ENCODE results near the gene FRAT2. TPM values are rescaled to one million over a fixed set of nuclear protein-coding genes. Genes with fewer than 3 reads are reported as not detected.

FRAT2 gene
- total and polyA plus RNA-seq, 2 of the 4 experiments (the other 2 are of a cell fraction): 2.0 to 2.5 TPM

- Histone ChIP-seq H3K9me1 (ENCODE audit: insufficient read depth, low read length) (no peaks in the 10 kb centered on the region), H2AK5ac (ENCODE audit: low read depth, low read length) (no peak overlapping the region), H2BK15ac (ENCODE audit: low read depth, low read length) (no peak overlapping the region), H4K20me1 (ENCODE audit: insufficient read depth, low read length) (no peaks in the 10 kb centered on the region; the same call in 1 of the 2 replicates), H4K8ac (ENCODE audit: low read depth in 2 of 2, low read length in 2 of 2) (no peak overlapping the region), H3K4me2 (ENCODE audit: low read depth, low read length) (no peak overlapping the region), H4K5ac (ENCODE audit: low read depth, low read length) (no peak overlapping the region), H2BK5ac (ENCODE audit: low read depth, low read length, poor library complexity, severe bottlenecking) (no peak overlapping the region), H3K4me3 (ENCODE audit: insufficient read depth, low read depth, low read length) (no peak overlapping the region), H2AFZ (replicated peaks; ENCODE audit: low read length, poor library complexity) (no peak overlapping the region), H4K91ac (ENCODE audit: insufficient read depth, low read depth, low read length) (no peak overlapping the region), H3K4ac (ENCODE audit: low read depth, low read length) (no peak overlapping the region), H2AK9ac (replicated peaks; ENCODE audit: low read depth, low read length, poor library complexity) (no peak overlapping the region), H3K4me1 (ENCODE audit: control insufficient read depth, insufficient read depth, low read length) (no peaks in the 10 kb centered on the region), H2BK120ac (ENCODE audit: low read depth, low read length) (no peak overlapping the region), H3K9me3 (ENCODE audit: control insufficient read depth, insufficient read depth, low read length) (no peaks in the 10 kb centered on the region), H3K79me1 (ENCODE audit: low read depth in 1 of 2, low read length in 2 of 2) (no peaks in the 10 kb centered on the region), H3K36me3 (ENCODE audit: control insufficient read depth, insufficient read depth, low read length) (peaks cover 49% of the 10 kb centered on the region), H3K9ac (ENCODE audit: low read depth, low read length) (no peak overlapping the region), H3K56ac (ENCODE audit: extremely low read depth, insufficient read depth, low read length) (no peak overlapping the region), H3K14ac (replicated peaks; ENCODE audit: low read depth, low read length) (no peak overlapping the region), H3K27ac (ENCODE audit: insufficient read depth, low read length) (no peak overlapping the region), H3K27me3 (ENCODE audit: control insufficient read depth, insufficient read depth, low read length) (no peaks in the 10 kb centered on the region), H3K23ac (ENCODE audit: low read depth, low read length) (no peak overlapping the region), H3K18ac (ENCODE audit: low read depth, low read length) (no peak overlapping the region), H2BK20ac (ENCODE audit: low read depth, low read length) (no peak overlapping the region)
- intact Hi-C loops (cut with micrococcal nuclease): no loop called here
- ATAC-seq (ENCODE audit: low read depth) (no peak), DNase-seq (no peak)
- 100% methylated on average over 5 of the region's 11 CpGs; no CpG with 5 or more reads in 1 of the 2 experiments for WGBS, 2 experiments (ENCODE audit: extremely low coverage in 2 of 2, insufficient read length in 1 of 2)
- dilution Hi-C loops (cut with HindIII; ENCODE audit: low sequenced_read_pairs, unreplicated experiment): no loop called here
- ChIA-PET CTCF (no interaction called here), POLR2A (ENCODE audit: unreplicated experiment) (no interaction called here)
- in situ Hi-C loops (cut with MboI; ENCODE audit: low sequenced_read_pairs): no loop called here
- TF ChIP-seq RFX5 (IDR thresholded peaks at IDR 0.05; ENCODE audit: low read depth, low read length) (no peak), MXI1 (IDR thresholded peaks at IDR 0.05; ENCODE audit: borderline replicate concordance, low read depth, low read length) (no peak), RCOR1 (IDR thresholded peaks at IDR 0.05; ENCODE audit: insufficient replicate concordance, low read length) (no peak), ELK1 (IDR thresholded peaks at IDR 0.05; ENCODE audit: borderline replicate concordance, low read depth, low read length) (no peak), MAFK (IDR thresholded peaks at IDR 0.05; ENCODE audit: low read depth, low read length) (no peak), USF2 (IDR thresholded peaks at IDR 0.05; ENCODE audit: low read depth, low read length) (no peak), NFE2L2 (IDR thresholded peaks at IDR 0.05; ENCODE audit: low read depth, low read length) (no peak), FOS (IDR thresholded peaks at IDR 0.05; ENCODE audit: low read depth, low read length) (no peak), RAD21 (IDR thresholded peaks at IDR 0.05; ENCODE audit: low read length) (no peak), MAZ (IDR thresholded peaks at IDR 0.05; ENCODE audit: borderline replicate concordance, low read depth, low read length) (no peak), POLR2A (IDR thresholded peaks at IDR 0.05; ENCODE audit: low read depth, low read length) (no peak), CEBPB (IDR thresholded peaks at IDR 0.05; ENCODE audit: low read depth, low read length) (no peak), BHLHE40 (IDR thresholded peaks at IDR 0.05; ENCODE audit: low read depth, low read length) (no peak), SMC3 (IDR thresholded peaks at IDR 0.05; ENCODE audit: low read depth, low read length) (no peak), CTCF (conservative IDR thresholded peaks at IDR 0.05; ENCODE audit: low read depth, low read length) (no peak), CHD1 (IDR thresholded peaks at IDR 0.05; ENCODE audit: low read depth, low read length) (no peak)
- BruUV-seq (replicated peaks): no TSS peak
Observed at GRCh38 chr10:97366572-97366971, 32.0 kb upstream of the FRAT2 start.
